Hematopoietic multipotent progenitor cell treated with erythropoietin and hydrocortisone succinate and interleukin-3 and kit ligand, for 8 days (in vitro differentiated cells): ENCODE results near the gene VPS39.
A peak's percentile ranks its signal among the peaks of the same experiment; 100 is the strongest.
"Not testable (repeated sequence)": the region's sequence is repeated elsewhere in the genome, so short reads cannot be mapped to it uniquely, and the experiment has no call there.

ENCODE experiments used
- DNase-seq: peaks from one replicate; pipeline ENCODE4 v3.0.0-alpha.2; 2015

The VPS39 gene, protein sequence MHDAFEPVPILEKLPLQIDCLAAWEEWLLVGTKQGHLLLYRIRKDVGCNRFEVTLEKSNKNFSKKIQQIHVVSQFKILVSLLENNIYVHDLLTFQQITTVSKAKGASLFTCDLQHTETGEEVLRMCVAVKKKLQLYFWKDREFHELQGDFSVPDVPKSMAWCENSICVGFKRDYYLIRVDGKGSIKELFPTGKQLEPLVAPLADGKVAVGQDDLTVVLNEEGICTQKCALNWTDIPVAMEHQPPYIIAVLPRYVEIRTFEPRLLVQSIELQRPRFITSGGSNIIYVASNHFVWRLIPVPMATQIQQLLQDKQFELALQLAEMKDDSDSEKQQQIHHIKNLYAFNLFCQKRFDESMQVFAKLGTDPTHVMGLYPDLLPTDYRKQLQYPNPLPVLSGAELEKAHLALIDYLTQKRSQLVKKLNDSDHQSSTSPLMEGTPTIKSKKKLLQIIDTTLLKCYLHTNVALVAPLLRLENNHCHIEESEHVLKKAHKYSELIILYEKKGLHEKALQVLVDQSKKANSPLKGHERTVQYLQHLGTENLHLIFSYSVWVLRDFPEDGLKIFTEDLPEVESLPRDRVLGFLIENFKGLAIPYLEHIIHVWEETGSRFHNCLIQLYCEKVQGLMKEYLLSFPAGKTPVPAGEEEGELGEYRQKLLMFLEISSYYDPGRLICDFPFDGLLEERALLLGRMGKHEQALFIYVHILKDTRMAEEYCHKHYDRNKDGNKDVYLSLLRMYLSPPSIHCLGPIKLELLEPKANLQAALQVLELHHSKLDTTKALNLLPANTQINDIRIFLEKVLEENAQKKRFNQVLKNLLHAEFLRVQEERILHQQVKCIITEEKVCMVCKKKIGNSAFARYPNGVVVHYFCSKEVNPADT

DNA sequence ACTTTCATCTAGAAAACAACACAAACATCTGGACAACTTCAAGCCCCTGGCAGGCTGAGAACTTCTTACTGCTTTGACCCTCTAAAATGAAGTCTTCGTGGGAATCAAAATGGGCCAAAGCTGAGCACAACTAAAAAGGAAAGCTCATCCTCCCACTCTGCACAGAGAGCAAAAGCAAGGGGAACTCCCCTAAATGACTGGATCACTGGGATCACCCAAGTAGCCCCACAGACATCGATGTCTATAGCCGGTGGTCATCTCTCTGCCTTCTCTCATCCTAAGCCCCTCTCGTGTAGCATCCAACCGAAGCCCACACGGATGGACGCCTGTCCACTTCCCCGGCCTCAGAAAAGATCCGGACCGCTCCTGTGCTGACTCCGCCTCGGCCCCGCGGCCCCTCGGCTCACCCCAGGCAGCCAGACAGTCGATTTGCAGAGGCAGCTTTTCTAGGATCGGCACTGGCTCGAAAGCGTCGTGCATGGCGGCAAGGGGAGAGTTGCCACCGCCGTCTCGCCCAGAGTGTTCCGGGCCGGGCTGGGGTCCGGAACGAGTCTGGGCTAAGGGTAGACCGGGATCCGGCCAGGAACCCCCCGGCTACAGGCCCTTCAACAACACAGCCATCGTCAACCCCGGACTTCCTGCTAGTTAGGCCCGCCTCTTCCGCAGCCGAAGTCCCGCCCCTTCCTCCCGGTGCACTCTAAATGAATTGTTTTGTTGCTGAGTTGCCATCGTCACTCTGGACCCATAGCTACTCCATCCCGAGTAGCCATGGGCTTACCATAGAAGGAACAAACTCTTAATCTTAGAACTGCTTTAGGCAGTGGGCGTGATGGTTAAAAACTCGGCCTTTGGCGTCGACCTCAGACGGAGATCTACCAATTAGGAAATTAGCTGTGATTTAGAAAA, at the start of gene VPS39:
Gene VPS39, minus strand, starts transcription at position 631 of the 906 bp plus-strand sequence. Its CDS starts 151 bp downstream, at position 480.
- DNase-seq: peak; percentile 87

DNA sequence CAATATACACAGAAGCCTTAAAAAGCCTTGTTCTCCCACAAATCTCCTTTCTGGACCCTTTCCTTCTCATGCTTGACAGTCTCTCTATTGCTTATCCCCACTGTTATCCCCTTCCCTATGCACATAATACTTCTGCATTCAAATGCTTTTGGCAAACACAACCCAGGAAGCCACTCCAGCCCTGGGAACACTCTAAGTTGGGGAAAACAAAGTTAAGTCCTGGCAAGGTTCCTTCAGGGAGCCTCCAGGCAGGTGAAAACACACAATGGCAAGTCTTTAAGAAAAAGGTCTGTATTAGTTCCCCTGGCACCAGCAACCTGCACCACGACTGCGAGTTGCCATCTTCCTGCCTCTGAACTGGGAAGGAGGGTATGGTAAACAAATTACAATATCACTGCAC, 45.2 kb upstream of the VPS39 start:
- no peak for DNase-seq

DNA sequence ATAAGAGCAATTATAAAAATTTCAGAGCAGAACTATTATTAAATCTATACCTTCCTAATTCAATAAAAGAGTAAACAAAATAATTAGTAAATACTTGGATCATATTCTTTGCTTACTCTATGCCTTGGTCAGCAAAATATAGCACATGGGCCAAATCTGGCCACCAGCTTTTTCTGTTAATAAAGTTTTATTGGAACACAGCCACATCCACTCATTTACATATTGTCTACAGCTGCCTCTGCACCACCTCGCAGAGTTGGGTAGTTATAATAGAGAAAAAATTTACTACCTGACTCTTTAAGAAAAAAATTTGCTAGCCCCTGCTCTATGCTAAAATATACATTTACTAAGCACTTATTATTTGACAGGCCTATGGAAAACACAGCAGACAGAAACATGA, 32.7 kb upstream of the VPS39 start:
- DNase-seq: no peak

DNA sequence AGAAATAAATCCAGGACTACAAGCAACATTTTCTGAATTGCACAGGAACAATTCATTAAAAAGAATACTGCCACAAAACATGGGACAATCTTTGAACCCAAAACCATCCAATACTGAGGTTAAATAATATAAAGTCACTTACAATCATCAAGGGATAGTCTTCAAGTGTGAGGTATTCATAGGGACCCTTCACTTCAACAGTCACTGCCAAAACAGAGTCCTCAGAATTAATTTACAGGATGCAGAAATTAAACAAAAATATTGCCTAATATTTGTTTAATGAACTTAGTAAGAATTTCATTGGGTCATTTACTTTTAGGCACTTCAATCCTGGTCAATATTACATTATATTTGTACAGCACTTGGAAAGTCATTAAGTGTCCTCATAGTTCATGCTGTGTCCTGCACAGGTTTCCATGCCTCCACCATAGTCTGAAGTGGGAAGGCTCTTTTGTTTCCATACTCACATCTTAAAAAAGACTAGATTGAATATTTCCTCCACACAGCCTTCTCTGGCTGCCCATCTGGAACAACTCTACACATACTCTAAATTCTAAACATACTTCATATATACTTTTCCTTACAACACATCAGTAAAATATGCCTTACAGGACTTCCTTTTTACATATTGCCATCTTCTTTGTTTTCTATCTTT, 31.6 kb upstream of the VPS39 start:
- DNase-seq: no peak

DNA sequence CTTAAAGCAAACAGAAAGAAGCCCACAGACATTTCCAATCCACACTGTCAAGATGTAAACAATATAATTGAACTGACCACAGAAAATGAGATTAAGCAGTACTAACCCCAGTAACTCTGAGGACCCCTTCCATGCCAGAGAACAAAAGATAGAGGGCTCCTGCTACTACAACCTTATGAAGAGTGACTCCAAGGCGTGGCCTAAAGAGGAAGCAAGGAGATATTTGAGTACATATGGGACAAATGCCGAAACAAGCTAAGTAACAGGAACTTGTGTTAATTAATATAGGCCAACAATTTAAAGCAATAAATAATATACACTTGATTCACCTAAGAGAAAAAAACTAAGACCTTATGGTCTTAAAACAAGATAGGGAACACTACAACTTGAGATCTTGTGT, 25.0 kb upstream of the VPS39 start:
- no peak for DNase-seq

DNA sequence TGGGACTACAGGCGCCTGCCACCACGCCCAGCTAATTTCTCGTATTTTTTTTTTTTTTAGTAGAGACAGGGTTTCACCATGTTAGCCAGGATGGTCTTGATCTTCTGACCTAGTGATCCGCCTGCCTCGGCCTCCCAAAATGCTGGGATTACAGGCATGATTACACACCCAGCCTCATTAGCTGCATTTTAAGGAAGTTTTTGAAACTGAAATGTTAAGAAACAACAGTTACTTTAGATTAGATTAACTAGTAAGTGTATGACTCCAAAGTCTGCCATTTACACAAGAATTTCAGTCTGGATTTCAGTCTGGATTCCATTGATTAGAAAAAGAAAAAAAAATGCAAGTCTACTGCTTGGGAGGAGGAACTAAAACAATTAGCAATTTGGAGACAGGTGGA, 24.5 kb upstream of the VPS39 start:
- DNase-seq: no peak

DNA sequence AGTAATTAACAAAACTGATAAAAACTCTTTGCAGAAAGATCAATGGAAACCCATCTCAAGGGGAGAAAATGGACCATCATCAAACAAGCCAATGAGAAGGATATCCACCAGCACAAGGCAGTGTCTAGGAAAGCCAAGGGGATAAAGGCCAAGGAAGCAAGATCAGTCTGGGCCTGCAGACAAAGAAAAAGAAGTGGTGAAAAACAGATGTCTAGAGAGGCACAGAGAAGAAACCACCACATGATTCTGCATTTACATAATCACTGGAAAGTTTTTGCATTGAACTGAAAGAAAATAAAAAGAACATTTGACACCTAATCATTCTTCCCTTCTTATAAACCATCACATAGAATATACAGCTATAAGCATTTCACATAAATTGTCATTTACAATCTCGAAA, 23.0 kb upstream of the VPS39 start:
- DNase-seq: no peak

DNA sequence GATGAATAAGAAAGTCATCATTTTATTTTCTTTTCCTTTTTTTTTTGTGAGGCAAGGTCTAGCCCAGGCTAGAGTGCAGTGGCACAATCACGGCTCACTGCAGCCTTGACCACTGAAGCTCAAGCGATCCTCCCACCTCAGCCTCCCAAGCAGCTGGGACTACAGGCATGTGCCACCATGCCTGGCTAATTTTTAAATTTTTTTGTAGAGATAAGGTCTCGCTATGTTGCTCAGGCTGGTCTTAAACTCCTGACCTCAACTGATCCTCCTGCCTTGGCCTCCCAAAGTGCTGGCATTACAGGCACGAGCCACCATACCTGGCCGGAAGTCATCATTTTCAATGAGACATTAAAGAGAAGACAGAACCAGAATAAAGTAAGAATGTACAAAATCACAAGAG, 20.9 kb upstream of the VPS39 start:
- not testable (repeated sequence) for DNase-seq

DNA sequence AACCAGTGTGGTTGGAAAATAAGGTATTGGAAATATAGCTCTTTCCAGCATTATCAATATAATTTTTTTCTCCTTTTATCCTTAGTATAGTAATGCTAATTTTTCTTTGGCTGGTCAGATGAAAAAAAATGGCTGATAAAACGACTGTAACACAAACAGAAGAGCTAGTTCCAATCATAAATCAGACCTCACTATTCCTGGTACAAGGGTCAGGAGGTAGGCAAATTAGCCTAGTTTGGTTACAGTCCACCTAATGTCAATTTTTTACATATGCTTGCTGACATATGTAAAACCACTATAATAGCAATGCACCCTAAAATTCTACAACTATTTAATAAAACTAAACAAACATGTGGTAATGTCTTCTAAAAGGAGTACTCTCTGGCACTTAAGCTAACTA, 19.9 kb upstream of the VPS39 start:
- no peak for DNase-seq

DNA sequence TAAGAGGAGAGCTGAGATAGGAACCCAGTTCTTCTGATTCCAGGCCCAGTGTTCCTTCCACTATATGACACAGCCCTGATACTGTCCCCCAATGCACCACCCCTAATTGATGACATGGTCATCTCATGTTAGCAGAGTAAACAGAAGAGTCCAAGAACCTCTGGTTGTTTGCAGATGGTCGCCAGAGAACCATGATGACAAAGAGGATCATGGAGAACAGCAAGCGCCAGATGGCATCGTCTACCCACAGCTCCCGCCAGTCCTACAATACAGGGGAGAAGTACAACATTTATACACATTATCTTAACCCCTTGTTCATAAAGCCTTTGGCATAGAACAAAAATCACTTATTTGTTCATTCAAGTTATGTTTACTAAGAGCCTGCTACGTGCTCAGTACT, 18.5 kb upstream of the VPS39 start:
- no peak for DNase-seq

DNA sequence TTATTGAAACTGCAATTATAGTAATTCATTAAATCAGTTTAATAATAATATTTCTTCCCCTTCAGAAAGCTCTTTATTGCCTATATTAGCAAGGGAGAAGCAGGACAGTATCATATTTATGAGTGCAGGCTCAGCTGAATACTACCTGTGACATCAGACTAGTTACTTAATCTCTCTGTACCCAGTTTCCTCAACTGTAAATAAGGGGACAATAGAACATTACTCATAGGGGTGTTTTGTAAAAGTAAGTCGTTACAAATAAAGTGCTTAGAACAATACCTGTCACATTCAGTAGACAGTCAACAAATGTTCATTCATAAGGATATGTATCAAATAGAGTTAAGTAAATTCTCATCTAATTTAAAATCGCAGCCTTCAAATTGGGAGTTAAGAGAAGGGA, 12.1 kb upstream of the VPS39 start:
- no peak for DNase-seq

DNA sequence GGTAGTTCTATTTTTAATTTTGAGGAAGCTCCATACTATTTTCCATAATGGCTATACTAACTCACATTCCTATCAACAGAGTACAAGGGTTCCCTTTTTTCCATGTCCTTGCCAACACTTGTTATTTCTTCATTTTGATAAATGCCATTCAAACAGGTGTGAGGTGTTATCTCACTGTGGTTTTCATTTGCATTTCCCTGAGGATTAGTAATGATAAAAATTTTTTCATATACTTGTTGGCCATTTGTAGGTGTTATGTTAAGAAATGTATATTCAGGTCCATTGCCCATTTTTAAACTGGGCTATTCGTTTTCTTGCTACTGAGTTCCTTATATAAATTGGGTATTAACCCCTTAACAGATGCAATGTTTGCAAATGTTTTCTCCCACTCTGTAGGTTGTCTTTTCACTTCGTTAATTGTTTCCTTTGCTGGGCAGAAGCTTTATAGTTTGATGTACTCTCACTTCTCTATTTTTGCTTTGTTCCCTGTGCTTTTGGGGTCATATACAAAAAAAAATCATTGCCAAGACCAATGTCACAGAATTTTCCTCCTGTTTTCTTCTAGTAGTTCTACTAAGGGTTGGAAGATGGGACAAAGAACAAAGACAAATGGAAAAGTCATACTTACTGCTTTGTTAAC, 11.0 kb upstream of the VPS39 start:
- DNase-seq: no peak

DNA sequence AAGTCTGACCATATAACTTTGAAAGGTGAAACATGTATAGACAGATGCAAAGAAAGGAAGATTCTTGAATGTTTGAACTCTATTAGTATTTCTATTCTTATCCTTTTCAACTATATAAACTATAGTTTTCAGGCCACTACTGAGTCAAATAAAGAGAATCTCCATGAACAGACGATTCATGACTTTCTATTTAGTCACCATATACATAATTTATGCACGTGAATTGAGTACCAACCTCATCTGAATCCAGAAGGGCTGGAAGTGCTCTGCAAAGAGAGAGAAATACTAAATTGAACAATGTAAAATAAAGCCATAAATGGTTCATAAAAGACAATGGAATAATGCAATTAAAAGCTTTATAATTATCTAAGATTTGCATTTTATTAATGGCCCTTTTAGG, 9.5 kb upstream of the VPS39 start:
- no peak for DNase-seq

DNA sequence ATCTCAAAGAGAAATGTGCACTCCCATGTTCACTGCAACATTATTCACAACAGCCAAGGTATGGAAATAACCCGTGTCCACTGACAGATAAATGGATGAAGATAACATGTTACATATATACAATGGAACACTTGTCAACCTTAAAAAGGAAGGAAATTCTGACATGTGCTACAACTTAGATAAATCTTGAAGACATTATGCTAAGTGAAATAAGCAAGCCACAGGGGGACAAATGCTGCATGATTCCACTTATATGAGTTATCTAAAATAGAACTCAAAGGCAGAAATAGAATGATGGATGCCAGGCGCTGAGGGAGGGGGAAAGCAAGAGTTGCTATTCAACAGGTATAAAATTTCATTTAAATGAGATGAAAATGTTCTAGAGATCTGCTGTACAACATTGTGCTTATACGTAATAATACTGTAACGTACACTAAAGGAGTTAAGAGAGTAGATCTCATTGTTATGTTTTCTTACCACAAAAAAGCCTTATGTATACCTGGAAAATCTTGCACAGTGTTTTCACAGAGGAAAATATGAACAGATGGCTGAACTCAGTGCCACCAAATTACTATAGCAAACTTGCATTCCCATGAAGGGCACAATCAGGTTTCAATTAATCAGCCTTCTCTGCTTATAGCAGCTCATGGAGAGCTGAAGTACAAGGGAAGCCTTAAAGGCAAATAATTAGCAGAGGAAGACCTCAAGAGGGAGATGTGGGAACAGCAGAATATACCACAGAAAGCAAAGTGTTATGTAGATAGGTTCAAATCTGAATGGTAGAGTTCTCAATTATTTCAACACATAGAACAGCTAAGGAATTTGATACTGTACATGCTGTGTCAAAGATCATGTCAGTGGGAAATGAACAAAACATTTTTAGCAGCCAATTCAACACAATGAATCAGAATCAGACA, 8.1 kb upstream of the VPS39 start:
- DNase-seq: peak; percentile 8

DNA sequence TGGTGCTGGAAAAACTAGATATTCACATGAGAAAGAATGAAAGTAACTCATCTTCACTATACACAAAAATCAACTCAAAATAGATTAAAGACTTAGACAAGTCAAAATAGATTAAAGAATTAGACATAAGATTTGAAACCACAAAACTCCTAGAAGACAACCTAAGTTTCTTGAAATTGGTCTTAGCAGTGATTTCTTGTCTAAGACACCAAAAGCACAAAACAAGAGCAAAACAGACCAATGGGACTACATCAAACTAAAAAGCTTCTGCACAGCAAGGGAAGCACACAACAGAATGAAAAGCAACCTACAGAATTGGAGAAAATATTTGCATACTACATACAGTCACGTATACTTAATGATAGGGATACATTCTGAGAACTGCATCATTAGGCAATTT, 6.5 kb upstream of the VPS39 start:
- DNase-seq: no peak

DNA sequence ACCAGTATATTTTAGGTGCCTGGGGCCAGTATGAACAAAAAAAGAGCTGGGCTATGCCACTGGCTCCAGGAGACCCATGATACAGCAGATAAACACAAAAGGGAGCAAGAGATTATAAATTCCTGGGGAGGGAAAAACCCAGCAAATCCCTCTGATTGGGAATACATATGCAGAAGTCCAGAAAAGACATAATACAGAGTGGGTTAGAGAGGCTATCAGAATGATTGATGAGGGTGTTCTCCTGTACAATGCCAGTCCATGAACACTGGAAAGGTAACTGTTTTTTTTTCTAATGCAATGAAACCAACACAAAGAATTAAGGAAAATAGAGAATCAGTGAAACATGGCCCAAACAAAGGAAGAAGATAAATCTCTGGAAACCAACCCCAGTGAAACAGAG, 5.4 kb upstream of the VPS39 start:
- DNase-seq: no peak

DNA sequence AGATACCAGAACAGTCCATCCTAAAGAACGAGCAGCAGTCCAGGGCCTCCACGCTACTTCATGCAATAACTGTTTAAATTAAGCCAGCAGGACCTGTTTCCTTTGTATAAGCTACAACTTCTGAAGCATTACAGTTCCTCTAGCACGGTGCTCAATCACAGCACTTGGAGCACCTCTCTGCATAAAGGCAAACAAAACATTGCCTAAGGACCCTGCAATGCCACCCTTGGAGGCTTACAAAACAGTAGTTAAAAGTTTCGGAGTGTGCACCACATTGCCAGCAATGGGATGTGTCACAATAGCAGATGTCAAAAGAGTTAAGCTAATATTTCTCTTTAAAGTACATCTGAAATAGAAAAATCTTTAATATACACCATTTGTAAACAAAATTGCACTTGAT, 2.6 kb upstream of the VPS39 start:
- no peak for DNase-seq

DNA sequence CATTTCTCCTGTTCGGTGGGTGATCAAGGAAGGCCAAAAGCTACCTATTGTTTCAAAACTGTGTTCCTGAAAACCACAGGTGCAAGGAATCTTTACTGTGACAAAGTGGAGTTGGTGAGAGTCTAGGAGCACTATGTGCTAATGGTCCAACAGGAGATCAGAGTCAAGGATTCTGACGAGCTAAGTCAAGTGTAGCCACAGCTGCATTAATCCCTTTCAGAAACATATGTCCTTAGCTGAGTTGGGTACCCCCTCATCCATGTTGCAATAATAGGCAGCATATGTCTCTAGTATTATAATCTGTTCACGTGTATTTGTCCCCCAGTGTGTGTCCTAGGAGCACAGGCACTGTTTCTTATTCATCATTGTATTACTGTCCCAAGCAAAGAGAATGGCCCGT, 1.7 kb downstream of the VPS39 start:
- DNase-seq: no peak

DNA sequence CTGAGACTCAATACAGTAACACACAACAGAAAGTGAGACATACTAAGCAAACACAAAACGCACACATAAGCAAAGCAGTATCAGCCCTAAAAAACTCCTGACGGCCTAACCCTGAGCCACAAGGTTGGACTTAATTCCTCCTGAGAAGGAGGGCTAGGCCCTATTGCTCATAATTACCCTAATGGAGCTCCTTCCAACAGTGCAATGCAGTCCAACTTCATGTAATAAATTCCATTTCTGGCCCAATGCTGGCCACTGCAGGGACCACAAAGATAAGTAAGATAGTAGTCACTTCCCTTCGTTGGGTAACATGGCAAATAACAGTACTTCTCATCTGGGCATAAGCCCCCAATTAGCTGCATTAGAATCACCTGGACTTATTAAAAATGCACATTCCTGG, 4.2 kb downstream of the VPS39 start:
- peak; percentile 6 for DNase-seq

DNA sequence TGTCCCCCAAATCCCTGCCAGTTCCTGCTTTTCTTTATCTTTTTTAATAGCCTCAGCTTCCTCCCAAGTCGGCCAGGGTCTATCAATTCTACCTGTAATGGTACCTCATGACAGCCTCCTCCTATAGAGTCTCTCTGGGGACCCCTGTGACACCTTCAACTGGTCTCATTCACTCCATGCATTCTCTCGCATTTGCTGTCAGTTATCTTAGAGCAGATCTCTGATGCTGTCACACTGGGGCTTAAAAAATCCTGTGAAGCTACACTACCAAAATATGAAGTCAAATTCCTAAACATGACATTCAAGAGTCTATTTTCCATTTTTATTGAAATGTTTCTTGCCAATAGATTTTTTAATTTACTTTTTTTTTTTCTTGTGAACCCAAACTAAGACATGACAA, 5.5 kb downstream of the VPS39 start:
- DNase-seq: no peak

DNA sequence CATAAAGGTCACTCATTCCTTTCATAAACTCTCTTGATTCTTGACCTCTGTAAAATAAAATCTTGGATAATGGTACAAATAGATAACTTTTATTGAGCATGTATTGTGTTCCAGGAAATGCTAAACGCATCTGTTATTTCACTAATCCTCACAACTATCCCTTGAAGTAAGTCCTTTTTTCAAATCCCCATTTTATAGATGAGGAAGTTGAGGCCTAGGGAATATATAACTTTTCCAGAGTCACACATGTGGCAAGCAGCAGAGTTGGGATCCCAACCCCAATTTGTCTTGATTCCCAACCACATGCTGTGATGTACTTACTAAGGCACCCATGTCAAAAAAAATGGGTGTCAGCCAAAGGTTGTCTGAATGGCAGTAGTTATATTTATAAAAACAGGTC, 6.3 kb downstream of the VPS39 start:
- no peak for DNase-seq
